ENCODE data around the gene KCNK18. TPM values are rescaled to one million over a fixed set of nuclear protein-coding genes. Genes with fewer than 3 reads are reported as not detected.

Gene KCNK18
- total RNA-seq, 3 donors from 2014 or later: not detected

DNA sequence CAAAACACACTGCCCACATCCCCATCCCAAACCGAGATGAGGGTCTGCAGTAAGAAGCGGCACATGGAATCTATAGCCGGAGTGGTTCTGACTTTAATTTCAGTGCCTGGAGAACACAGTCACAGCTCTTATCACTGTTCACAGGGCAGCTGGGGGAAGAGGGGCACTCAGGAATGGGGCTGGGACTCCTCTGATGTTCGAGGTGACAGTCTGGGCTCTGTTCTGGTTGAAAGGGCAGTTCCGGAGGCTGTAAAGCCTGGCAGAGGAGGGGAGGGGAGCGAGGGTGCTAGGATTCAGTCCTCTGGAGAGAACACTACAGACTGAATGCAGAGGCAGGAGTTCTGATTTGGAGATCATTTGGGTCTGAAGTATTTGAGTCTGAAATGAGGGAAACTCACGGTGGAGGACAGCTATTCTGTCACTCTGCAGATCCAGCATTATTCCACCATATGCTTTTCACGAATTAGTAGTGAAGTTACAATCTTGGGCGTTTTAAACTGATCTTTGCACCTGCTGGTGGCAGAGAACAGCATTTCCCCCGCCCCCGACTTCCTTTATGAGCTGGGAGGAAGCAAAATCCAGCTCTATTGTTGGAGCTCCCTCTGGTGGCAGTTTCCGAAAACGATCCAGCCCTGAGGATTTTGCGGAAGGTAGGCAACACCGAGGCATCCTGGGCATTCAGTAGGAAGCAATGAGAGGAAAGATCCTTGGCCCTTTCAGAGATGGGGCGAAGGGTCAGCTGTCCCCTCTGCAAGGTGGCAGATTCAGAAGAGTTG is 22.7 kb upstream of the KCNK18 start:
- peak; percentile 61 to 70 for DNase-seq (ENCODE audit: low spot score in 2 of 2)
- Histone ChIP-seq H3K9me3 (no peaks in the 10 kb centered on the region), H3K36me3 (no peaks in the 10 kb centered on the region), H3K27me3 (peaks cover 0 to 48% of the 10 kb centered on the region in 2 donors), H3K4me3 (peak overlapping the region; percentile 24 to 63 (median 46)), H3K27ac (no peak overlapping the region), H3K4me1 (no peaks in the 10 kb centered on the region)
- intact Hi-C loops (cut with DNase I; ENCODE audit: low total_unique reads): loop anchor here (1.0 to 10.0 kb wide), 2 partner anchors 38 to 480 kb away; no protein-coding TSS in a partner anchor
- TF ChIP-seq CTCF (IDR thresholded peaks at IDR 0.05) (peak; percentile 43 to 79 (median 74)), POLR2A (IDR thresholded peaks at IDR 0.05) (no peak)

DNA sequence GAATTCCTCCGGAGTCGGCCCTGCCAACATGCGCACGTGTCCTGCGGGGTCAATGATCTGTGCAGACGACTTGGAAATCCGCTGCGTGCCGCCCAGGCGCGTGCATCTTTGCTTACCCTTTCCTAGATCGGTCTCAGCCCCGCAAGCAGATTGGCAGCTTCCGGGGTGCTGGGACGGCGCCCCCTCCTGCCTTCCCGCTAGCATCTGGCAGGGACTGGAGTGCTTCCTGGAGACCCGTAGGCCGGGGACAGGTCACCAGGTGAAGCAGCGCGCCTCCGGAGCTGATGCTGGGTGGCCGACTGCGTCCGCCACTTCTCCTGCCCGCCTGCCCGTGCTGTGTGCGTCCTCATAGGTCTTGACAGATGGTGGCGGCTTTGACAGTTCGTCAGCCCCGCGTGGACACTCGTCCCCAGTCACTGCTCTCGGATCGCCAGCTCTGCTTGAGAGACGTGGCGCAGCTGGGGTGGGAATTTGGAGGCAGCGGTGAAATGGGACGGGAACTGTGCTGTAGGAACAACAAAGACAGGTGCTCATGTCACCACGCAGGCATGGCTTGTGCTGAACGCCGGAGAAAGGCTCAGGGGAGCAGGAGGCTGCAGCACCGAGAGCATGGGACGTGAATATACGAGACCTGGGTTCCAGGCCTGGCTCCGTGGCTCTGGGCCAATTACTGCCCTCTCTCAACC is 21.9 kb upstream of the KCNK18 start:
- Histone ChIP-seq H3K4me3 (peak overlapping the region; percentile 24 to 63 (median 46)), H3K27me3 (peaks cover 0 to 40% of the 10 kb centered on the region in 2 donors), H3K36me3 (no peaks in the 10 kb centered on the region), H3K27ac (no peak overlapping the region), H3K9me3 (no peaks in the 10 kb centered on the region), H3K4me1 (no peaks in the 10 kb centered on the region)
- intact Hi-C loops (cut with DNase I; ENCODE audit: low total_unique reads): loop anchor here (10.0 kb wide), 1 partner anchor 481 kb away; no protein-coding TSS in a partner anchor
- DNase-seq (ENCODE audit: low spot score in 2 of 2): no peak
- no peak for TF ChIP-seq CTCF (IDR thresholded peaks at IDR 0.05)
- no peak for TF ChIP-seq POLR2A (IDR thresholded peaks at IDR 0.05)
- no peak for TF ChIP-seq POLR2AphosphoS5 (IDR thresholded peaks at IDR 0.05)

GRCh38 chr10:117175901-117176534 is 21.3 kb upstream of the KCNK18 start:
- DNase-seq (ENCODE audit: low spot score in 2 of 2): peak in 1 of 2 donors; percentile 35
- Histone ChIP-seq H3K4me3 (peak overlapping the region; percentile 24 to 63 (median 46)), H3K4me1 (no peaks in the 10 kb centered on the region), H3K36me3 (no peaks in the 10 kb centered on the region), H3K9me3 (no peaks in the 10 kb centered on the region), H3K27ac (no peak overlapping the region), H3K27me3 (peaks cover 0 to 34% of the 10 kb centered on the region in 2 donors)
- TF ChIP-seq CTCF (IDR thresholded peaks at IDR 0.05) (peak in 2 of 3 donors; percentile 52 to 69), POLR2A (IDR thresholded peaks at IDR 0.05) (no peak), POLR2AphosphoS5 (IDR thresholded peaks at IDR 0.05) (no peak)
- intact Hi-C loops (cut with DNase I; ENCODE audit: low total_unique reads): loop anchor here (10.0 kb wide), 1 partner anchor 481 kb away; no protein-coding TSS in a partner anchor

DNA sequence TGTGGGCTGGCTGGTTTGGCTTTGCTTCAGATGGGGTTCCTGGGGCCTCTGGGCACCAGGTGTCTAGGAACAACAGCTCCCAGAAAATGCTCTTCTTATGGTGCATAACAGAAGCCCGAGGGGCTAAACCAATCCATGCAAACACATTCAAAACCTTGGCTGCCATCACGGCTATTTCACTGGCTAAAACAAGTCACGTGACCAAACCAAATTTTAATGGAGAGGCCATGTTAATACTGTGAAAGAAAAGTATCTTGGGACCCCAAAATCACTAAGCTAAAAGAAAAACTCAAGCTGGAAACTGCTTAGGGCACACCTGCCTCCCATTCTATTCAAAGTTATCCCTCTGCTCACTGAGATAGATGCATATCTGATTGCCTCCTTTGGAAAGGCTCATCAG is 19.1 kb upstream of the KCNK18 start:
- Histone ChIP-seq H3K4me1 (no peaks in the 10 kb centered on the region), H3K27ac (no peak overlapping the region), H3K9me3 (no peaks in the 10 kb centered on the region), H3K36me3 (no peaks in the 10 kb centered on the region), H3K27me3 (peaks cover 0 to 15% of the 10 kb centered on the region in 2 donors), H3K4me3 (no peak overlapping the region)
- TF ChIP-seq POLR2A (IDR thresholded peaks at IDR 0.05): no peak
- TF ChIP-seq CTCF (IDR thresholded peaks at IDR 0.05): no peak
- TF ChIP-seq POLR2AphosphoS5 (IDR thresholded peaks at IDR 0.05): no peak
- DNase-seq (ENCODE audit: low spot score in 2 of 2): no peak
- intact Hi-C loops (cut with DNase I; ENCODE audit: low total_unique reads): loop anchor here (10.0 kb wide), 1 partner anchor 483 kb away; no protein-coding TSS in a partner anchor

All from breast epithelium (tissue), 4 donors.